C4-2B (cell line): ENCODE results near the gene NCAN.

ENCODE experiments used
- ZFX ChIP-seq: fragments of 450-650 bp; IDR thresholded peaks from 2 replicates; pipeline ENCODE4 v1.6.1; 2017
- TF ChIP-seq, protein P1 (sequence below): fragments of 450-650 bp; conservative IDR thresholded peaks from 2 replicates; pipeline ENCODE4 v1.5.1; 2017; ENCODE audit warnings: mild to moderate bottlenecking

DNA sequence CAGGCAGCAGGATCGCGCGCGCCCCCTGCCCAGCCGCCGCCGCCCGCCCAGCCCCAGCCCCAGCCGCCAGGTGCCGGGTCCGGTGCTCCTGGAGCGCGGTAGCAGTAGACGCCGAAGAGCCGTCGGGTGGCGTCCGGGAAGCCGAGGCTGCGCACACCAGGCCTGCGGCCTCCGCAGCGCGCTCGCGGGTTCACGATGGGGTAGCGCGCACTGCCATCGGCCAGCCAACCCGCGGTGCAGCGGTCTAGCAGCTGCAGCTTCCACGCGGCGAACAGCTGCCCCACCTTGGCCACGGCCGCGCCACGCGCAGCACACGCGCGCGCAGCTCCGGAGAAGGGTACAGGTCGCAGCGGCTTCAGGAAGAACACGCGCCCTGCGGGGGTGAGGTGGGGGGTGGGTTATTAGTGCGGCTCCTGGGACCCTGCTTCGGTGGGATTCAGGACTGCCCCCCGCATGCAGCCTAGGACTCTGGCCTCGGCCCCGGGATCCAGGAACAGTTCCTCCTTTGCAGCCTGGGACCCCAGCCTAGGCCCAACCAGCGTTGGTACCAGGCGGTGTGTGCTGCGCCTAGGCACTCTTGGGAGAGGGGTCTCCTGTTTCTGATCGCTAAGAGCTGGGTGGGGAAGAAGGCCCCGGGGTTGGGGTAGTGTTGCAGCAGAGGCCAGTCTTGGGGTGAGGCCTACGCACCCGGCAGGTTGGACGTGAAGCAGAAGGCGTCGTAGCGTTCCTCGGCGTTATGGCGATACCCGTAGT, 46.3 kb downstream of the NCAN start:
- TF ChIP-seq, protein P1, sequence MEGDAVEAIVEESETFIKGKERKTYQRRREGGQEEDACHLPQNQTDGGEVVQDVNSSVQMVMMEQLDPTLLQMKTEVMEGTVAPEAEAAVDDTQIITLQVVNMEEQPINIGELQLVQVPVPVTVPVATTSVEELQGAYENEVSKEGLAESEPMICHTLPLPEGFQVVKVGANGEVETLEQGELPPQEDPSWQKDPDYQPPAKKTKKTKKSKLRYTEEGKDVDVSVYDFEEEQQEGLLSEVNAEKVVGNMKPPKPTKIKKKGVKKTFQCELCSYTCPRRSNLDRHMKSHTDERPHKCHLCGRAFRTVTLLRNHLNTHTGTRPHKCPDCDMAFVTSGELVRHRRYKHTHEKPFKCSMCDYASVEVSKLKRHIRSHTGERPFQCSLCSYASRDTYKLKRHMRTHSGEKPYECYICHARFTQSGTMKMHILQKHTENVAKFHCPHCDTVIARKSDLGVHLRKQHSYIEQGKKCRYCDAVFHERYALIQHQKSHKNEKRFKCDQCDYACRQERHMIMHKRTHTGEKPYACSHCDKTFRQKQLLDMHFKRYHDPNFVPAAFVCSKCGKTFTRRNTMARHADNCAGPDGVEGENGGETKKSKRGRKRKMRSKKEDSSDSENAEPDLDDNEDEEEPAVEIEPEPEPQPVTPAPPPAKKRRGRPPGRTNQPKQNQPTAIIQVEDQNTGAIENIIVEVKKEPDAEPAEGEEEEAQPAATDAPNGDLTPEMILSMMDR, result no peak
- TF ChIP-seq ZFX, result no peak
